ENCODE data around the gene BNIP2.
"Not testable (repeated sequence)": the region's sequence is repeated elsewhere in the genome, so short reads cannot be mapped to it uniquely, and the experiment has no call there.

BNIP2 gene

GRCh38 chr15:59646277-59646676 lies 42.8 kb downstream of the BNIP2 start:
- no peak for DNase-seq
- in situ Hi-C loops (cut with MboI; ENCODE audit: low pct_unique_long_range_greater_than_20kb, low sequenced_read_pairs) = loop anchor here (25.0 kb wide), 1 partner anchor 109 kb away; no protein-coding TSS in a partner anchor

- in situ Hi-C loops (cut with MboI; ENCODE audit: low pct_unique_long_range_greater_than_20kb, low sequenced_read_pairs) = loop anchor here (25.0 kb wide), 1 partner anchor 109 kb away; no protein-coding TSS in a partner anchor
- not testable (repeated sequence) for DNase-seq
Measured at GRCh38 chr15:59645812-59646211, 43.3 kb downstream of the BNIP2 start.

GRCh38 chr15:59644756-59645155 lies 44.4 kb downstream of the BNIP2 start:
- in situ Hi-C loops (cut with MboI; ENCODE audit: low pct_unique_long_range_greater_than_20kb, low sequenced_read_pairs) = loop anchor here (25.0 kb wide), 1 partner anchor 107 kb away; no protein-coding TSS in a partner anchor
- DNase-seq = no peak

- in situ Hi-C loops (cut with MboI; ENCODE audit: low pct_unique_long_range_greater_than_20kb, low sequenced_read_pairs) = loop anchor here (25.0 kb wide), 1 partner anchor 105 kb away; no protein-coding TSS in a partner anchor
- DNase-seq = no peak
Measured at GRCh38 chr15:59642351-59642750, 46.8 kb downstream of the BNIP2 start.

- not testable (repeated sequence) for DNase-seq
- in situ Hi-C loops (cut with MboI; ENCODE audit: low pct_unique_long_range_greater_than_20kb, low sequenced_read_pairs) = loop anchor here (25.0 kb wide), 1 partner anchor 100 kb away; no protein-coding TSS in a partner anchor
Measured at GRCh38 chr15:59637507-59637906, 51.6 kb downstream of the BNIP2 start.

GRCh38 chr15:59636184-59636583 lies 52.9 kb downstream of the BNIP2 start:
- in situ Hi-C loops (cut with MboI; ENCODE audit: low pct_unique_long_range_greater_than_20kb, low sequenced_read_pairs) = loop anchor here (25.0 kb wide), 1 partner anchor 99 kb away; no protein-coding TSS in a partner anchor
- DNase-seq = no peak

GRCh38 chr15:59632714-59633113 lies 56.4 kb downstream of the BNIP2 start:
- no peak for DNase-seq
- in situ Hi-C loops (cut with MboI; ENCODE audit: low pct_unique_long_range_greater_than_20kb, low sequenced_read_pairs) = loop anchor here (25.0 kb wide), 1 partner anchor 95 kb away; no protein-coding TSS in a partner anchor

- peak; percentile 53 for DNase-seq
- in situ Hi-C loops (cut with MboI; ENCODE audit: low pct_unique_long_range_greater_than_20kb, low sequenced_read_pairs) = no loop called here
Measured at GRCh38 chr15:59622289-59622688, 66.8 kb downstream of the BNIP2 start.

GRCh38 chr15:59618406-59618805 lies 70.7 kb downstream of the BNIP2 start:
- no peak for DNase-seq
- in situ Hi-C loops (cut with MboI; ENCODE audit: low pct_unique_long_range_greater_than_20kb, low sequenced_read_pairs) = no loop called here

- in situ Hi-C loops (cut with MboI; ENCODE audit: low pct_unique_long_range_greater_than_20kb, low sequenced_read_pairs) = no loop called here
- DNase-seq = no peak
Measured at GRCh38 chr15:59616379-59616778, 72.7 kb downstream of the BNIP2 start.

GRCh38 chr15:59615661-59616060 lies 73.5 kb downstream of the BNIP2 start:
- in situ Hi-C loops (cut with MboI; ENCODE audit: low pct_unique_long_range_greater_than_20kb, low sequenced_read_pairs) = no loop called here
- DNase-seq = no peak

- in situ Hi-C loops (cut with MboI; ENCODE audit: low pct_unique_long_range_greater_than_20kb, low sequenced_read_pairs) = no loop called here
- no peak for DNase-seq
Measured at GRCh38 chr15:59614153-59614552, 75.0 kb downstream of the BNIP2 start.

GRCh38 chr15:59611276-59612260 lies 77.6 kb downstream of the BNIP2 start, which contains the start of gene GCNT3:
Gene GCNT3, plus strand, starts transcription at chr15:59611783. Its CDS starts 6,456 bp downstream, at chr15:59618239.
- in situ Hi-C loops (cut with MboI; ENCODE audit: low pct_unique_long_range_greater_than_20kb, low sequenced_read_pairs) = no loop called here
- DNase-seq = no peak

GRCh38 chr15:59609730-59610712 lies 79.1 kb downstream of the BNIP2 start:
- in situ Hi-C loops (cut with MboI; ENCODE audit: low pct_unique_long_range_greater_than_20kb, low sequenced_read_pairs) = no loop called here
- no peak for DNase-seq
